GM18868 (cell line): ENCODE measurements around the gene DOCK9.
A peak's percentile ranks its signal among the peaks of the same experiment; 100 is the strongest.

Source experiments
- ATAC-seq: cut with Tn5 transposase; IDR thresholded peaks from one replicate; pipeline ENCODE4 v1.9.1; 2021; ENCODE audit warnings: mild to moderate bottlenecking, moderate library complexity; ENCODE audit not compliant: unreplicated experiment

DOCK9 gene

GRCh38 chr13:98998831-98999638, 21.2 kb upstream of the DOCK9 start:
- ATAC-seq, result peak; percentile 59

GRCh38 chr13:98997738-98998641, 20.1 kb upstream of the DOCK9 start:
- no peak for ATAC-seq

GRCh38 chr13:98997011-98997730, 19.3 kb upstream of the DOCK9 start:
- no peak for ATAC-seq

- no peak for ATAC-seq
These were observed 18.2 kb upstream of the DOCK9 start for GRCh38 chr13:98996046-98996445.

- no peak for ATAC-seq
These were observed 17.0 kb upstream of the DOCK9 start for GRCh38 chr13:98994896-98995295.

GRCh38 chr13:98994080-98994479, 16.2 kb upstream of the DOCK9 start:
- no peak for ATAC-seq

- ATAC-seq, result peak; percentile 53
These were observed 14.5 kb upstream of the DOCK9 start for GRCh38 chr13:98992355-98992754.

DNA sequence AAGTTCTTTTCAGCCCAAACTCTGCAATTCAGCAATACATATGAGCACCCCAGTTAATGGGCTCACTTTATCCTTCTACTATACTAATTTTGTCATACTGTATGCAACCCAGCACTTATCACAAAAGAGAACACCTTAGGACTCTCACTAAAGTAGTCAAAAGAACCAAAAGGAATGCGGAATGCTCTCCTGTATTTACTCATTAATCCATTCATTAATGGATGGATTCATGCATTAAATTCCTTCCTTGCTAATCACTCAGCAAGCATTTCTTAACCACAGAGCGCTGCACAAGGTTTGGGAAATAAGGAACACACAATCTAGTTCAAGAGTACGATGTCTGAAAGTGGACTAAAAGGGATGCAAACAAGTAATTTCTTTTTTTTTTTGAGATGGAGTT, 12.8 kb upstream of the DOCK9 start:
- no peak for ATAC-seq

GRCh38 chr13:98989469-98990235, 11.8 kb upstream of the DOCK9 start:
- no peak for ATAC-seq

GRCh38 chr13:98988780-98989179, 10.9 kb upstream of the DOCK9 start:
- no peak for ATAC-seq

DNA sequence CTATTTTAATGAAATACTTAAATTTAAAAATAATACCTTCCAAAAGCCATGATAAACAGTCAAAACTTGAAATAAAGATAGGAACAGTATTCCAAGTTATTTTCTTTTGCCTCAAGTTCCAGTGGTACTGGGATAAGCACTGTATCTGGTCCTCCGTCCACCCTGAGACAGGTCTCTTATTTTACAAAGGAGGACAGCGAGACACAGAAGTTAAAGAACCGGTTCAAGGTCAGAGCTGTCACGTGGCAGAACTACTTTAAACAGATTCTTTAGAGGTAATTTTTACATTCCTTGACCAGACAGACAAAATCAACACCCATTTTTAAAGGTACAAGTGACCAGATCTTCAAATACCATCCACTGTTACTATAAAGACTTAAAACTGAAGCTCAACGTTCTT, 10.4 kb upstream of the DOCK9 start:
- no peak for ATAC-seq

DNA sequence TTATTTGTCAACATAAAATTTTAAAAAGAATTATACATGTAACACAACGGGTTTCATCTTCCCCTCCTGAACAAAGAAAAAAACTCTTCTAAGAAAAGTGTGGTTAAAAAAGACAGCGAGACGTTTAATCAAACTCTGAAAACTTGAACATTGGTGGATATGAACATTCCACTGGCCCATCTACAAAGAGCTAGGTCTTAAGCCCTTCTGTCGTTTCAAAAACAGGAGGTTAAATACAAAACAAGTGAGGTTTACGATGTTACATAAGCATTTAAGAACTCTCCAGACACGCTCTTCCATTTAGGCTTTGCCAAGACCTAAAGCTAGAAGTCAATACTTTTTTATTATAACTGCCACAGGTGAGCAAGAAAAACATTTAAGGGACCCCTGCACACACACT, 9.4 kb upstream of the DOCK9 start:
- ATAC-seq, result no peak

DNA sequence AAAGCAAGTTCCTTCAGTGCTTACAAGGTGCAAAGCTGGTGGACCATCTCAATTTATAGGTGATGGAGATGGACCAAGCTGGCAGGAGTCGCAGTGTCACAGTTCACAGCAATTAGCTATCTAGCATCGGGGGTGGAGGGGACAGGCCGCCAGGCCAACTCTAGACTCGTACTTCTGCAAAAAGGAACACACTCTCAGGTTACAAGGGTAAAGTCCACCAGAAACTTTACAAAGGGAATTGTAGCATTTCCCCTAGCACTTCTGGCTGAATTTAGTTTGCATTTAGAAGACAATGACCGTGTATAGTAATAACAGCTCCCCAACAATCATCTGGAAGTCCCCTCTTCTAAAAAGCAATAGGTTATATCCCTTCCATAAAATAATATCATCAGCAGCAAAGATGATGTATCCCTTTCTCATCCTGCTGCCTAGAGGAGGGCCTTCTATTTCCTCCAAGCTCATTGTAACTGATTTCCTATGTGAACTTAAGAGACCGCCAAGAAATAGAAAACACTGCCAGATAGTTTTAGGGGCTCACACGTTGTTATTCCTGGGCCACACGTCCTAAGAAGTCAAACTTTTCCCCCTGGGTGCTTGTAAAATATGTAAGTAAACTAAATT, 8.5 kb upstream of the DOCK9 start:
- peak; percentile 54 for ATAC-seq

DNA sequence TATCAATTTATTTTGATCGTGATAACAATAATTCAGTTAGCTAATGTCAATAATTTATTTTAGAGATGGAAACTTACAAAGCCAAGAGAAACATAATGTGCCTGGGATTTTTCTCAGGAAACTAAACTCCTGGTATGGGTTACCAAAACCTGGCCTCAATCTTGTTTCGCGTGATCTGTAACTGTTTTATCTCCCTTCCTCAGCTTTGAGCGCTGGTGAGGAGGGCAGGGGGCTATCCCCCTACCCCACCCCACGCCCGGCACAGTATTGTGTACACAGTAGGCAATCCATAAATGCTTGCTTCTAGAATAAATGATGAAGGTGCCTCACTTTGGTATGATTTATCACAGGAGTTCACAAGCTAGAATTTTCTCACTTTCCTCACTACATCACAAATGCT, 7.7 kb upstream of the DOCK9 start:
- ATAC-seq, result no peak

DNA sequence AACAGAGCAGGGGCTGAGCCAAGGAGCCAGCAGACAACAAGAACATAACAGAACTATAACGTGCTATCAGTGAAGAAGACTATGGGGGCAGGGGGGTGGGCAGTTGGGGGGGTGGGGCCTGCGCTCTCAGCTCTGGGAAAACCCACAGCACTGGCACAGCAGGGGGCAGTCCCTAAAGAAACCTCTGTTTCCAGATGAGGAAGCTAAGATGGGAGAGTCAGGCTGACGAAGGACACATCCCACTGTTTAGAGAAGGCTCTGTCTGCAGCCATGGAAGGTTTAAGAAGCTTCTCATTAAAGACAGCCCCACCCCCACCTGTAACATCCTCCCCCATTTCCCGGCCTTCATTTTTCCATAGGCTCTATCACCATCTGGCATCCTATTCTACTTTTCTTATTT, 7.1 kb upstream of the DOCK9 start:
- ATAC-seq, result no peak

DNA sequence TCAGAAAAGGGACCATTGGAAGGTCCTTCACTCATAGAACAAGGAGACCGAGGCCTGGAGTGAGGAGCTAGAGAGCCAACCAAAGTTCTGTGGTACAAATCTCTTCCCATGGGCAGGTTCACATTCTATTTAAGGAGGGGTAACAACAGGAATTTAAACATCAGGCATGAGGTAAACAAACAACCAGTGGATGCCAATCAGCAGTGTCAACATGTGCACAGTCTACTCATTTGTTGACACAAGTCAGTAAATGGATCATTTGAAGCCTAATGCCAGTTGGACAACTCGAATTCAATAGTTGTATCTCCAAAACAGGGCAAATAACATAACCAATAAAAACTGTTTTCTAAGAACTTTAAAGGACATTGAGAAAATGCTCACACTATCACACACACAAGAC, 6.3 kb upstream of the DOCK9 start:
- no peak for ATAC-seq

DNA sequence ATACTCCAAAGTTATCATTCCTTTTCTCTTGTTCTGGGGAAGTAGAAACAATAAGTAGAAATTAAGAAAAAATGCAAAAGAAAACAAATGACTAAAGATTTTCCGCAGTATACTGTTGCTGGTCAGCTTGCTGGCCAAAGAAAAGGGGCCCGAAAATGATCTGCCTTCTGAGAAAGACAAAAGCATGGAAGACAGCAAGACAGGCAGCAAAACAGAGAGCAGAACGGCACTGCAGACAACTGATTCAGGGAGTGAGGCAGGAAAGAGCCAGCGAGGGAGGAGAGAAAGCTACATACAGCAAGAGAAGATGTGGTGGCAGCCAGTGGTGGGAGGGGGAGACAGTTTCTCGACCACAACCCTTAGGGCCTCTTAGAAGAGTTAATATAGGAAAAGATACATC, 5.3 kb upstream of the DOCK9 start:
- no peak for ATAC-seq

DNA sequence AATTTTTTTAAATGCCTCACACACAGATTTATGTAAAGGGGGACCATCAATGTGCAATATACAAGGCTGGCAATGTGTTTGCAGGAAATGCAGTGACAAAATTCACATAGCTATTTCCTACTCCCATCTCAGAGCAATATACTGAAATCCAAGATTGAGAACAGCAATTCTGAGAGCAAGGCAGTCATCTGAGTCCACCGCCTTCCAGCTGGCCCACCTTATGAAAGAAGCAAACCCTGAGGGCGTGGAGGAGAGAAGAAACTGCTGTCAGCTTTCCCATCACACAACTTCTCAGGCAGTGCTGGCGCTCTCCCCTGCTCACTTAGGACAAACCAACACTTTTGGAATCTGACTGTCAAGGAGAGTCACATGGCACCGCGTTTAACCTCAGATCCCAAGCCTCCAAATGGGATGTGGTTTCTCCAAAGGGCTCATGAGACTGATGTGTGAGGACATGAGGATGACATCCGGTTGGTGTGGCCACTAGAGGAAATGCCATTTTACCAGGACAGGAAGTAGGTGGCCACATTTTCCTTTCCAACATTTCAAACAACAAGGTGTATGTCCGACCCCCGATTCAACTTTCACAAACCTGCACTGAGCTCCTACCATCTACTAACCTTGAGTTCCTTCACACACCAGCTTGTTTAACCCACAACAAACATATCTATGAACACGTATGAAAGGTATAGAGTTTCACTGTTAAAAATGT, 3.7 kb upstream of the DOCK9 start:
- ATAC-seq, result no peak

DNA sequence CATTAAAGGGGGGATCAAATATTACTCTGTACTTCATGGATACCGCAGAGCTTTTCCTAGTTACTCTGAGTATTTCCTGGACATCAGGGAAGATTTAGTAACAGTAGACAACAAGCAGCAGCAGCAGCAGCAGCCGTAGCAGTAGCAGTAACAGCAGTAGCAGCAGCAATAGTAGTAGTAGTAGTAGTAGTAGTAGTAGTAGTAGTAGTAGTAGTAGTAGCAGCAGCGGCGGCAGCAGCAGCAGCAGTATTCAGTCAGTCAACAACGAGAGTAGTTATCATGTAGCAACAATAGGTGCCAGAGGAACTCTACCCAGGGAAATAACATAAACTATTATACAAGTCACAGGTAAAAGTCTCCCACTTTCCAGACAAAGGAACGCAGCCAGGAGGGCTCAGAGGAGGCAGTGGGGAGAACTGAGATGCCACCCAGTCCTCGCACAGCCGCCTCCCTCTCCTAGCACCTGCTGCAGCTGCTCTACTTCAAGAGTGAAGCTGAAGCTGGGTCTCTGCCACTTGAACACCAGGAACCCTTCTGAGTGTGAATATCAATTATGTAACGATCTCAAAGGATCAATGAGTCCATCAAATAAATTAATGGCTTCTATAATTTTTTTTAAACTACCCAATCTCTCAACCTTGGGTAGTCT, 1.3 kb upstream of the DOCK9 start:
- no peak for ATAC-seq
